LNCaP clone FGC (cell line): Measurements from ENCODE around the gene CDKN2A.

Experiments
- DNase-seq: peaks from one replicate; pipeline ENCODE4 v3.0.0-alpha.2; 2011; ENCODE audit warnings: low read depth
- H3K4me3 ChIP-seq: 2 replicates; pipeline ENCODE4 v1.5.1; 2011; ENCODE audit warnings: mild to moderate bottlenecking, low read depth, low read length, control low read depth
- CTCF ChIP-seq: IDR thresholded peaks from 2 replicates; pipeline ENCODE4 v1.5.1; 2012; ENCODE audit warnings: mild to moderate bottlenecking; ENCODE audit not compliant: control insufficient read depth, insufficient read depth; ENCODE audit errors: extremely low read depth

CDKN2A gene

GRCh38 chr9:22037954-22038690 lies 43.9 kb upstream of the CDKN2A start:
- TF ChIP-seq CTCF = peak; percentile 44
- no peak for DNase-seq

GRCh38 chr9:22036866-22037626 lies 42.9 kb upstream of the CDKN2A start:
- no peak for DNase-seq
- no peak for TF ChIP-seq CTCF
- no peak overlapping the region for H3K4me3 ChIP-seq

More at GRCh38 chr9:22037954-22038690, 43.9 kb upstream of the CDKN2A start:
- H3K4me3 ChIP-seq = no peak overlapping the region

GRCh38 chr9:22035591-22036011 lies 41.4 kb upstream of the CDKN2A start:
- no peak for TF ChIP-seq CTCF

GRCh38 chr9:22033012-22033630 lies 38.9 kb upstream of the CDKN2A start:
- no peak for DNase-seq
- H3K4me3 ChIP-seq = no peak overlapping the region
- no peak for TF ChIP-seq CTCF

More at GRCh38 chr9:22035591-22036011, 41.4 kb upstream of the CDKN2A start:
- no peak for DNase-seq
- H3K4me3 ChIP-seq = no peak overlapping the region

GRCh38 chr9:22031655-22032411 lies 37.6 kb upstream of the CDKN2A start:
- TF ChIP-seq CTCF = no peak
- DNase-seq = no peak
- H3K4me3 ChIP-seq = no peak overlapping the region

GRCh38 chr9:22030101-22030598 lies 36.0 kb upstream of the CDKN2A start:
- no peak for TF ChIP-seq CTCF
- H3K4me3 ChIP-seq = no peak overlapping the region
- no peak for DNase-seq
